Muscle of leg (tissue), 11 donors: ENCODE results near the gene PPP2R3A. TPM values are rescaled to one million over a fixed set of nuclear protein-coding genes. Genes with fewer than 3 reads are reported as not detected.

Experiments used
- DNase-seq: peaks from one replicate; pipeline ENCODE4 v3.0.0; 2013
- H3K27ac ChIP-seq: one replicate; pipeline ENCODE4 v1.5.1; 2013; ENCODE audit warnings: mild to moderate bottlenecking, low read length, control low read depth
- H3K27me3 ChIP-seq: one replicate; pipeline ENCODE4 v1.6.1; 2013; ENCODE audit warnings: low read length; ENCODE audit not compliant: control insufficient read depth, insufficient read depth
- H3K36me3 ChIP-seq: one replicate; pipeline ENCODE4 v1.6.1; 2013; ENCODE audit warnings: low read length; ENCODE audit not compliant: control insufficient read depth, insufficient read depth
- H3K4me1 ChIP-seq: one replicate; pipeline ENCODE4 v1.6.1; 2013; ENCODE audit warnings: low read length; ENCODE audit not compliant: control insufficient read depth, insufficient read depth
- H3K4me3 ChIP-seq: one replicate; pipeline ENCODE4 v1.5.1; 2013; ENCODE audit warnings: low read length, control low read depth
- H3K9me3 ChIP-seq: replicated peaks from 2 replicates; pipeline ENCODE4 v1.6.1; 2013; ENCODE audit warnings: low read depth, low read length; ENCODE audit not compliant: control insufficient read depth
- WGBS: methylation state at CpG from one replicate; pipeline ENCODE4 v1.1.5; 2013; ENCODE audit warnings: missing lambda C conversion rate; ENCODE audit not compliant: insufficient coverage; 5-methylcytosine and 5-hydroxymethylcytosine counted together
- polyA plus RNA-seq, 8 donors: library from polyadenylated mRNA; unstranded; fragments of 120-200 nt; gene quantifications; one replicate each; pipeline versions ENCODE4 v1.2.1 to v1.2.3, GENCODE V29; 2013; ENCODE audit warnings: inconsistent platforms in 1 of 8, low replicate concordance in 1 of 8; ENCODE audit not compliant: insufficient read length in 8 of 8, insufficient read depth in 1 of 8
- total RNA-seq: library from RNA; stranded (reverse); fragments of 120-200 nt; gene quantifications from one replicate; pipeline ENCODE4 v1.2.4, GENCODE V29; 2013

Gene PPP2R3A
- total and polyA plus RNA-seq, 9 donors = 29.9 to 64.6 (median 48.2) TPM

DNA sequence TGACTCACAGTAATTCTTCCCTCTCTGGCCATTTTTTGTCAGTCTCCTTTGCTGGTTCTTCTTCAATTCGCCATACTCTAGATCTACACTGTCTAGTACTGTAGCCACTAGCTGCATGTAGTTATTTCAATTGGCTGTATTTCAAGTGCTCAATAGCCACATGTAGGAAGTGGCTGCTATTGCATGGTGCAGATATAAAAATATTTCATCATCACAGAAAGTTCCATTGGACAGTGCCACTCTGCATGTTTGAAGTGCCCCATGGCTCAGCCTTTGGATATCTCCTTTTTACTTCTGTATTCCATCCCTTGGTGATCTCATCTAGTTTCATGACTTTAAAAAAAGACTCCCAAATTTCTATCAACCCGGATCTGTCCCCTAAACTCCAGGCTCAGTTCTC, 22.1 kb downstream of the PPP2R3A start:
- Histone ChIP-seq H3K9me3 (no peaks in the 10 kb centered on the region), H3K4me3 (no peak overlapping the region), H3K27ac (no peak overlapping the region), H3K4me1 (no peaks in the 10 kb centered on the region), H3K36me3 (no peaks in the 10 kb centered on the region), H3K27me3 (no peaks in the 10 kb centered on the region)
- no CpG with 5 or more reads among the region's 2 CpGs for WGBS
- DNase-seq = no peak

DNA sequence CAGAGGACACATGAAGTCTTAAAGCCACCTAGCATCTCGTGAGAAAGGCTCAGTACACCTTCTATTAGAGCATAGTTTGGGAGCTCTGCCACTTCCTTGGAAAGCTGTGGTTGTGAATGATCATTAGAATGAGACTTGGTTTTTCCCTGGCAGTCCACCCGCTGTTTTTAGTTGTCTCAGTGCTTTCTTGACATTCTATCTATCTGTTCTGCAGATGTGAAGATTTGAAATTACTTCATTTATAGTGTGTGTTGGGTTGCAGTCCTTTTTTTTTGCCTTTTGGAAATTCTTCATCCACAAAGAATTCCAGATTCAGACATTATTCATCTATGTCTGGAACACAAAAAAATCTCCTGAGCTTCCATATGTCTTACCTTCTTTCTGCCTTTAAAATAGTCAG, 23.7 kb downstream of the PPP2R3A start:
- no peaks in the 10 kb centered on the region for H3K4me1 ChIP-seq
- no CpG with 5 or more reads among the region's 2 CpGs for WGBS
- peak; percentile 83 for DNase-seq

GRCh38 chr3:135990903-135991302, 25.4 kb downstream of the PPP2R3A start:
- Histone ChIP-seq H3K27ac (no peak overlapping the region), H3K4me1 (no peaks in the 10 kb centered on the region), H3K4me3 (no peak overlapping the region), H3K9me3 (no peaks in the 10 kb centered on the region), H3K27me3 (no peaks in the 10 kb centered on the region), H3K36me3 (no peaks in the 10 kb centered on the region)
- DNase-seq = peak; percentile 29
- 60% methylated on average over 1 of the region's 4 CpGs for WGBS

More for the DNA sequence above, 23.7 kb downstream of the PPP2R3A start:
- H3K4me3 ChIP-seq = no peak overlapping the region
- peak overlapping the region; percentile 59 for H3K27ac ChIP-seq
- H3K9me3 ChIP-seq = no peaks in the 10 kb centered on the region
- H3K27me3 ChIP-seq = no peaks in the 10 kb centered on the region
- no peaks in the 10 kb centered on the region for H3K36me3 ChIP-seq

- Histone ChIP-seq H3K4me1 (no peaks in the 10 kb centered on the region), H3K4me3 (no peak overlapping the region), H3K36me3 (no peaks in the 10 kb centered on the region), H3K9me3 (no peaks in the 10 kb centered on the region), H3K27ac (no peak overlapping the region), H3K27me3 (no peaks in the 10 kb centered on the region)
- no peak for DNase-seq
- no CpG with 5 or more reads among the region's 2 CpGs for WGBS
These were observed 26.1 kb downstream of the PPP2R3A start for GRCh38 chr3:135991621-135992020.

DNA sequence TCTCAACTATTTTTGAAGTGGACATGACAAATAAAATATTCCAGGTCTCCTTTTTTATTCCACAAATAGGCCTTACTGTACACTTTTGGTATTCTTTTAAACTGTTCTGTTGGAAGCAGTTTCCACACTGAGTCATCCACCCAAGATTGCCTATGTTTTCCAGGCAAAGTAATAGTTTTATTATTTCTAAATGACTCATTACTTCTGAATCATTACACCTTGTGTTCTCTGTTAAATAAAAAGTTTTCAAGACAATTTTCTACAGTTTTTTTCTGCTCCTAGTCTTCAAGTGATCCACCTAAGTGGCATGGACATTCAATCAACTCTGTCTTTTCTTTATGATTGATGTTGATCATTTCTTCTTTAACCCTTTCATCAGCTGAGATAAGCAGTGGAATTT, 26.5 kb downstream of the PPP2R3A start:
- Histone ChIP-seq H3K4me1 (no peaks in the 10 kb centered on the region), H3K4me3 (no peak overlapping the region), H3K27me3 (no peaks in the 10 kb centered on the region), H3K36me3 (no peaks in the 10 kb centered on the region), H3K9me3 (no peaks in the 10 kb centered on the region), H3K27ac (no peak overlapping the region)
- DNase-seq = peak; percentile 46

DNA sequence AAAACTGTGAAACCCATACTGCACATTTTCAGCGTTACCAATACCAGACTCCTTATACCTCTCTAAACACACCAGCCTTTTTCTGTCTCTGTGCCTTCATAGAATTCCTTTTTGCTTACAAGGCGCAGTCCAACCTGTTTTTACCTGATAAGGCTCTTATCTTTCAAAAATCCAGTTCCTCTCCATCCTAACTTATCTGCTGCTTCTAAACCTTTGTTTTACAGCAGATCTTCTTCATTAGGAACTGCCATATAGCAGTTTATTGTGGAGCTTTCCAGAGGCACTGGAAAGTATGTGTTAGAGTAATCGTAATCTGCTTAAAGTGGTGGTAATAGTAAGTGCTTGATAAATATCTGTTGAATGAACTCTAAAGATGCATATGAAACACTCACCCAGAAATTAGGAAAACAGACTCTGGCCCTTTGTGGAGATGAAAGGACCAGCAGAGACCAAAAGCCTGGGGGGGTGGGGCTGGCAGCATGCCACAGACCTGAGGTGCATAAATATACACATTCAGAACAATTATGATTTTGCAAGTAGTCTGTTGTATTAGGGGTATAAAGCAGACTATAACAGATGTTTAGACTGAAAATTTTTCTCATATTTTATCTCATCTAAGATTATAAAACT, 29.3 kb downstream of the PPP2R3A start:
- Histone ChIP-seq H3K9me3 (no peaks in the 10 kb centered on the region), H3K27ac (no peak overlapping the region), H3K27me3 (no peaks in the 10 kb centered on the region), H3K36me3 (no peaks in the 10 kb centered on the region), H3K4me3 (no peak overlapping the region), H3K4me1 (no peaks in the 10 kb centered on the region)
- no peak for DNase-seq
- WGBS = 100% methylated on average over 2 of the region's 3 CpGs

- no peak for DNase-seq
- no peaks in the 10 kb centered on the region for H3K9me3 ChIP-seq
- H3K4me1 ChIP-seq = no peaks in the 10 kb centered on the region
- H3K4me3 ChIP-seq = no peak overlapping the region
- WGBS = no CpG with 5 or more reads among the region's 4 CpGs
- H3K27ac ChIP-seq = no peak overlapping the region
- no peaks in the 10 kb centered on the region for H3K27me3 ChIP-seq
- H3K36me3 ChIP-seq = no peaks in the 10 kb centered on the region
These were observed 30.2 kb downstream of the PPP2R3A start for GRCh38 chr3:135995766-135996165.

DNA sequence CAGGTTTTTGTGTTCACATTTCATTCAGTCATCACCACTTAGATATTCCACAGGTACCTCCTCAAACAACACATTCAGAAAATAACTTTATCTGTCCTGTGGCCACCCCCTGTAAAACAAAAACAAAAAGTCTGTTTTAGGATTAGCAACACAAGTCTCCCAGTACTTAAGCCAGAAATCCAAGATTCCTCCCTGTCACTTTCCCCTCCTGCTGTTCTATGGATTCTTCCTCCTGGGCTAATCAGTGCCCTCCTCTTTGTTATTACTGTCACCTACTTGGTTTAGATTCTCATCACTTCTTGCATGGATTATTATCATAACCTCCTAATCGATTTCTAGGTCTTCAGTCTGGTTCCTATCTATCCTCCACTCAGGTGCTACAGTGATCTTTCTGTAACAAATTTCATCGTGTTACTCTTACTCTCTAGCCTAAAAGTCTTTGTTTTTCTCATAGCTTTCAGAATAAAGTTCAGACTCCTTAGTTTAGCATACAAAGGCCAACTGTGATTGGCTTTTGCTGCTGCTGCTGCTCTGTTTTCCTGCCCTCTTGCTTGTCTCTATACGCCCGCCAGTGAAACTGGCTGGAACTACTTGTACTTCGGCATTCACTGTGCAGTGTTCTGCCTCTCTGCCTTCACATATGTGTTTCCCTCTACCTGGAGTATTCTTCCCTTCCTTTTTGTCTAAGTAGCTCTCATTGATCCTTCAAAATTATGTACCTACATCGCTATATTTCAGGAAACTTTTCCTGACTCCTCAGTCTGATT, 32.2 kb downstream of the PPP2R3A start:
- H3K27me3 ChIP-seq = no peaks in the 10 kb centered on the region
- no peaks in the 10 kb centered on the region for H3K4me1 ChIP-seq
- 81% methylated on average over 5 of the region's 6 CpGs for WGBS
- H3K27ac ChIP-seq = no peak overlapping the region
- H3K4me3 ChIP-seq = no peak overlapping the region
- H3K36me3 ChIP-seq = peaks cover 3% of the 10 kb centered on the region
- H3K9me3 ChIP-seq = no peaks in the 10 kb centered on the region
- DNase-seq = no peak

DNA sequence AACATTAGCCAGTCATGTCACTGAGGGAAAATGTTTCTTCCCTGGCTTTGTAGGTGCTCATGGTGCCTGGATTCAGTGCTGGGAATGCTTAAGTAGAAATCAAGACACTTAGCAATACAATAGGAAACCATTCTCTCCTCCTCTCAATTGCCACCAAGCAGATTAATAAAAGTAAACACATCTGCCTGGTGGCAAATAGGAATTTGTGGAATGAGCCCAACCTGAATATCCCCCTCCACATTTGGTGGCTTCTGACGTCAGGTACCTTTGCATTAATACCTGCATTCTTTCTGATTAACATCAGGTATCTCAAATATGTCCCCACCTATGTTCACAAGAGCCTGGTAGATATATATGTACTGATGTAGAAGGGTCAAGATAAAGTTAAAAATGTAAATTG, 42.7 kb downstream of the PPP2R3A start:
- no CpG with 5 or more reads among the region's 1 CpG for WGBS
- Histone ChIP-seq H3K4me1 (no peaks in the 10 kb centered on the region), H3K27me3 (no peaks in the 10 kb centered on the region), H3K9me3 (no peaks in the 10 kb centered on the region), H3K4me3 (no peak overlapping the region), H3K27ac (no peak overlapping the region), H3K36me3 (peaks cover 8% of the 10 kb centered on the region)
- no peak for DNase-seq

DNA sequence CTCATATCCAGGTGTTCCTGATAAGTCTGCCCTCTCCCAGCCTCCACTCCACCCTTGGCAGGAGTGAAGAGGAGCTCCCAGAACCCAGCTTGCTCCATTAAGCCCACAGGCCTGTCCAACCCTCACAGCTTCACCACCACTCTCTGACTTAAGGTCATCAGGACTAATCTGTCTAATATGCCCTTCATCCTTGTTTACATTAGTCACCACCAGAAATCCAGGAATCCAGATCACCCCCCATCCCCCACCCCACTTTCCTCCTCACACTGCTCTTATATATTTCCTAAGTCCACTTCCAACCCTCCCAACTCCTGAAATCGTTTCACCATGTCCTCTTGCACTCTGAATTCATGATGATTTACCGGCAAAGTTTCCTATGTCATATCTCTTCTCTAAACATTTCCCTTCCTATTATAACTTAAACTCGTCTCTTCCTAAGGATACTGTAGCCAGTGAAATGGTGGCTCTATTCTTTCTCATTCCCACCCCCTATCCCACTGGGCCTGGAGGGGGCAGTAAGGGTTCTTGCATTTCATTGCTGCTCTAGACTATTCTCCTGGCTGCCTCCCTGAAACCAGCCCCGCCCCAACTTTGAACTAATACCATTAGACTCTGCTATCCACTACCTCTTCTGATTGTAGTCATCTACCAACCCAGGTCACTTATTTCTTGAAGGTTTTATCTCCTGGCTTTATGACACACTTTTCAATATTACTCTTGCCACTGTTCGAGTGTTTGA, 43.4 kb downstream of the PPP2R3A start:
- peaks cover 8% of the 10 kb centered on the region for H3K36me3 ChIP-seq
- no peak for DNase-seq
- no peaks in the 10 kb centered on the region for H3K4me1 ChIP-seq
- WGBS = 95% methylated on average over 4 of the region's 5 CpGs
- H3K27me3 ChIP-seq = no peaks in the 10 kb centered on the region
- no peak overlapping the region for H3K4me3 ChIP-seq
- H3K9me3 ChIP-seq = no peaks in the 10 kb centered on the region
- H3K27ac ChIP-seq = no peak overlapping the region
